Activated T-cell treated with anti-CD3 and anti-CD28 coated beads for 4 hours (primary cell): Measurements from ENCODE around the gene MIEF1.

ENCODE experiments used
- DNase-seq: peaks from one replicate; pipeline ENCODE4 v3.0.0-alpha.2; 2020

Gene MIEF1

GRCh38 chr22:39471381-39472141 is 30.5 kb upstream of the MIEF1 start:
- no peak for DNase-seq

GRCh38 chr22:39472570-39473556 is 29.2 kb upstream of the MIEF1 start:
- no peak for DNase-seq

- no peak for DNase-seq
Observed at GRCh38 chr22:39473851-39474250, 28.2 kb upstream of the MIEF1 start.

GRCh38 chr22:39474351-39475111 is 27.6 kb upstream of the MIEF1 start:
- DNase-seq, result no peak

GRCh38 chr22:39475337-39475736 is 26.8 kb upstream of the MIEF1 start:
- DNase-seq, result no peak

- DNase-seq, result no peak
Observed at GRCh38 chr22:39475902-39476301, 26.2 kb upstream of the MIEF1 start.

- no peak for DNase-seq
Observed at GRCh38 chr22:39476664-39477063, 25.4 kb upstream of the MIEF1 start.

- no peak for DNase-seq
Observed at GRCh38 chr22:39477542-39477941, 24.5 kb upstream of the MIEF1 start.

- no peak for DNase-seq
Observed at GRCh38 chr22:39478441-39478850, 23.6 kb upstream of the MIEF1 start.

- DNase-seq, result no peak
Observed at GRCh38 chr22:39479254-39479653, 22.8 kb upstream of the MIEF1 start.

- DNase-seq, result no peak
Observed at GRCh38 chr22:39480557-39480956, 21.5 kb upstream of the MIEF1 start.

GRCh38 chr22:39481054-39481453 is 21.0 kb upstream of the MIEF1 start:
- no peak for DNase-seq

GRCh38 chr22:39481595-39481994 is 20.5 kb upstream of the MIEF1 start:
- DNase-seq, result no peak

- no peak for DNase-seq
Observed at GRCh38 chr22:39482768-39483167, 19.3 kb upstream of the MIEF1 start.

GRCh38 chr22:39486951-39487825 is 14.9 kb upstream of the MIEF1 start:
- DNase-seq, result no peak

GRCh38 chr22:39487826-39488520 is 14.1 kb upstream of the MIEF1 start:
- no peak for DNase-seq

GRCh38 chr22:39488563-39489083 is 13.5 kb upstream of the MIEF1 start:
- no peak for DNase-seq

GRCh38 chr22:39489094-39490068 is 12.7 kb upstream of the MIEF1 start:
- no peak for DNase-seq

GRCh38 chr22:39490135-39490798 is 11.8 kb upstream of the MIEF1 start:
- peak; percentile 66 for DNase-seq
